Heart left ventricle (tissue), 16 donors: ENCODE results near the gene CHCT1. TPM values are rescaled to one million over a fixed set of nuclear protein-coding genes. Genes with fewer than 3 reads are reported as not detected.

Source experiments
- ATAC-seq, 4 donors: fragments of 200-7000 bp; cut with Tn5 transposase; one replicate each; pipeline ENCODE4 v1.9.1; 2020 to 2022; ENCODE audit warnings: moderate library complexity in 4 of 4, mild to moderate bottlenecking in 3 of 4, moderate number of reproducible peaks in 1 of 4
- DNase-seq, 5 donors: peaks; one replicate each; pipeline ENCODE4 v3.0.0-alpha.2; 2020
- H3K27ac ChIP-seq, 12 donors: fragments of 200-600 bp; sonication (generic) in 4 of 12; one replicate each; pipeline versions ENCODE4 v1.5.0 to v1.8.0; 2016 to 2022; ENCODE audit warnings: mild to moderate bottlenecking in 2 of 12
- H3K27me3 ChIP-seq, 9 donors: fragments of 200-600 bp; sonication (generic) in 2 of 9; one replicate each; pipeline versions ENCODE4 v1.5.1 to v1.8.0; 2016 to 2022; ENCODE audit warnings: mild to moderate bottlenecking in 3 of 9
- H3K36me3 ChIP-seq, 9 donors: fragments of 200-600 bp; sonication (generic) in 2 of 9; one replicate each; pipeline versions ENCODE4 v1.5.0 to v1.8.0; 2018 to 2022; ENCODE audit warnings: mild to moderate bottlenecking in 2 of 9
- H3K4me1 ChIP-seq, 12 donors: fragments of 200-600 bp; sonication (generic) in 4 of 12; one replicate each; pipeline versions ENCODE4 v1.5.0 to v1.8.0; 2016 to 2022; ENCODE audit warnings: mild to moderate bottlenecking in 3 of 12
- H3K4me3 ChIP-seq, 12 donors: fragments of 200-600 bp; sonication (generic) in 4 of 12; one replicate each; pipeline versions ENCODE4 v1.5.0 to v1.8.0; 2017 to 2022; ENCODE audit warnings: mild to moderate bottlenecking in 9 of 12, moderate library complexity in 4 of 12
- H3K9me3 ChIP-seq, 12 donors: fragments of 200-600 bp; sonication (generic) in 4 of 12; one replicate each; pipeline versions ENCODE4 v1.5.0 to v1.8.0; 2016 to 2022; ENCODE audit warnings: mild to moderate bottlenecking in 1 of 12
- CTCF ChIP-seq, 12 donors: fragments of 200-600 bp; sonication (generic) in 4 of 12; IDR thresholded peaks; one replicate each; pipeline versions ENCODE4 v1.5.0 to v1.8.0; 2018 to 2022; ENCODE audit warnings: antibody characterized with exemption in 12 of 12, mild to moderate bottlenecking in 5 of 12
- POLR2A ChIP-seq, 2 donors: fragments of 450-650 bp; IDR thresholded peaks; one replicate each; pipeline ENCODE4 v1.6.1; 2017; ENCODE audit warnings: antibody characterized with exemption in 2 of 2, mild to moderate bottlenecking in 2 of 2, moderate library complexity in 2 of 2
- WGBS, 4 donors: extraction: QIAGEN DNeasy Blood & Tissue Kit in 2 of 4; methylation state at CpG; one replicate each; pipeline versions ENCODE4 v1.1.5 to v1.1.7; 2013 to 2018; 5-methylcytosine and 5-hydroxymethylcytosine counted together
- intact Hi-C, 10 donors: fragments of 100-400 bp; cut with DNase I; formaldehyde crosslinking; loops; one replicate each; pipeline versions ENCODE4 v1.11.1 to v1.14.2; 2022
- polyA plus RNA-seq, 2 donors: library from polyadenylated mRNA; stranded (reverse); fragments of 200-250 nt; gene quantifications; one replicate each; pipeline ENCODE4 v1.2.3, GENCODE V29; 2013
- total RNA-seq, 9 donors: library from RNA; depleted of rRNA in 2 of 9; stranded (reverse); fragments of >200 nt in 2 of 9; fragmentation: NEBNext Ultra II Directional in 3 of 9; extraction: Animal tissue kit (Norgen Biotek cat#: 25700) in 3 of 9; gene quantifications; one replicate each; pipeline versions ENCODE4 v1.1.0 to v1.2.4, GENCODE V29; 2016 to 2023
- donor health status: ischemic (EF 13 %, LVEDD 7.1; RV severe dilation, severe dysfunction).
- donor health status: healthy with polysubstance abuse.
- donor health status: DM: no; HTN: yes; CAD: no.
- donor health status: DM: no; HTN: no; CAD: no.
- donor health status: ischemic (EF 25% LVEDD 6.9; RV normal size, moderate dysfunction).
- donor health status: ischemic (EF 25% LVEDD 5.7; RV mildly dilated, moderate dysfunction).
- donor health status: healthy.
- donor health status: DM: yes; HTN: yes; CAD: no.
- donor health status: ischemic (EF 35%, LVEDD 5.7; RV mildly dilated, moderate dysfunction).
- donor health status: nonischemic (EF 11% LVEDD 7.7; RV severe dilation, severe dysfunction).
- donor health status: DM: yes; HTN: yes; CAD: no.
- donor health status: PGD.
- donor health status: ischemic (EF 29% LVEDD 5.4; RV normal size, mild dysfunction).
- donor health status: nonischemic (EF 23%, LVEDD 6.1; RV moderate dilation, normal function).

The CHCT1 gene
- total and polyA plus RNA-seq, 11 donors = 0.27 TPM; not detected in 10

- H3K27ac ChIP-seq = no peak overlapping the region
- peaks cover 0 to 35% (median 22%) of the 10 kb centered on the region in 12 donors for H3K4me1 ChIP-seq
- H3K4me3 ChIP-seq = no peak overlapping the region
- WGBS, 4 donors = 88 to 99% (median 97%) methylated on average over 4 of the region's 4 CpGs
- intact Hi-C loops = no loop called here
- TF ChIP-seq POLR2A (IDR thresholded peaks at IDR 0.05) = no peak
- no peak for TF ChIP-seq CTCF (IDR thresholded peaks at IDR 0.05)
- no peaks in the 10 kb centered on the region for H3K27me3 ChIP-seq
- DNase-seq = no peak
- ATAC-seq = no peak
- H3K9me3 ChIP-seq = no peaks in the 10 kb centered on the region
- peaks cover 0 to 62% (median 19%) of the 10 kb centered on the region in 9 donors for H3K36me3 ChIP-seq
Observed at GRCh38 chr17:60471451-60471850, 49.2 kb downstream of the CHCT1 start.

- DNase-seq = no peak
- intact Hi-C loops = no loop called here
- H3K27me3 ChIP-seq = no peaks in the 10 kb centered on the region
- H3K9me3 ChIP-seq = no peaks in the 10 kb centered on the region
- peaks cover 0 to 35% (median 22%) of the 10 kb centered on the region in 12 donors for H3K4me1 ChIP-seq
- no peak overlapping the region for H3K4me3 ChIP-seq
- no peak for ATAC-seq
- H3K36me3 ChIP-seq = peaks cover 0 to 66% (median 25%) of the 10 kb centered on the region in 9 donors
- no peak overlapping the region for H3K27ac ChIP-seq
- 45 to 62% (median 54%) methylated on average over 1 of the region's 1 CpG for WGBS, 4 donors
- TF ChIP-seq CTCF (IDR thresholded peaks at IDR 0.05) (no peak), POLR2A (IDR thresholded peaks at IDR 0.05) (no peak)
Observed at GRCh38 chr17:60472449-60472848, 50.2 kb downstream of the CHCT1 start.

- no peak overlapping the region for H3K27ac ChIP-seq
- TF ChIP-seq POLR2A (IDR thresholded peaks at IDR 0.05) = no peak
- no peak for TF ChIP-seq CTCF (IDR thresholded peaks at IDR 0.05)
- peaks cover 0 to 23% (median 14%) of the 10 kb centered on the region in 12 donors for H3K4me1 ChIP-seq
- intact Hi-C loops = no loop called here
- DNase-seq = no peak
- H3K36me3 ChIP-seq = peaks cover 0 to 67% (median 34%) of the 10 kb centered on the region in 9 donors
- no peaks in the 10 kb centered on the region for H3K9me3 ChIP-seq
- H3K27me3 ChIP-seq = no peaks in the 10 kb centered on the region
- H3K4me3 ChIP-seq = no peak overlapping the region
- no peak for ATAC-seq
Observed at GRCh38 chr17:60473788-60474187, 51.5 kb downstream of the CHCT1 start.

Other genes with a start within 250 kb of the CHCT1 start
- gene USP32, start 30.4 kb upstream of the CHCT1 start, total RNA-seq = 10 to 100 TPM; 22.0 to 50.0 (median 34.7) TPM
- 10 to 100 TPM in 1 of 2 donors, 1 to 10 TPM in 1; 9.8 to 29.3 TPM for gene USP32, start 30.4 kb upstream of the CHCT1 start, polyA plus RNA-seq
- gene APPBP2, start 103.8 kb downstream of the CHCT1 start, total RNA-seq = 10 to 100 TPM in 8 of 9 donors, 1 to 10 TPM in 1; 9.9 to 28.7 (median 20.0) TPM
- gene APPBP2, start 103.8 kb downstream of the CHCT1 start, polyA plus RNA-seq = 1 to 10 TPM; 2.5 to 9.6 TPM
- gene PPM1D, start 177.7 kb downstream of the CHCT1 start, total RNA-seq = 10 to 100 TPM in 2 of 9 donors, 1 to 10 TPM in 7; 6.2 to 11.4 (median 7.7) TPM
- 1 to 10 TPM; 1.9 to 6.4 TPM for gene PPM1D, start 177.7 kb downstream of the CHCT1 start, polyA plus RNA-seq